ENCODE data around the gene PSMG2. TPM values are rescaled to one million over a fixed set of nuclear protein-coding genes. Genes with fewer than 3 reads are reported as not detected.
"Not testable (repeated sequence)": the region's sequence is repeated elsewhere in the genome, so short reads cannot be mapped to it uniquely, and the experiment has no call there.

The PSMG2 gene
- total RNA-seq, 2 donors from 2014 or later = 65.5 to 70.2 TPM

DNA sequence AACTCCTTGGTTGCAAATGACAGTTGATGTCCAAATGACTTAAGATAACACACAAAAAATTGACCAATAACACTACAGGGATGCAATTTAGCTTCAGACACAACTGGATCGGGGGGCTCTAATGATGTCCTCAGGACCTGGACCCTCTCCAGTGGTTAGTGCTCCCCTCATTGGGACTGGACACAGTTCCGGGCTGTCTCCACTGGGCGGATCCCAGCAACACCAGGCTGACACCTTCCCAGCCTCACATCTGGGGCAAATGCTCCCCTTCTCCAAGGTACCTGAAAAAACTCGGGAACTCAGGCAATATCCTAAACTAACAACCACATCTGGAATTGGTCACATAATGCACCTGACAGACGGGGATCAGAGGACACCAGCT is 48.7 kb downstream of the PSMG2 start:
- Histone ChIP-seq H3K9me3 (ENCODE audit: control insufficient read depth, low read length) (no peaks in the 10 kb centered on the region), H3K4me3 (ENCODE audit: low read length) (no peak overlapping the region), H3K27me3 (ENCODE audit: control insufficient read depth, insufficient read depth, low read length, poor library complexity, severe bottlenecking) (no peaks in the 10 kb centered on the region), H3K27ac (ENCODE audit: low read depth, low read length) (no peak overlapping the region), H3K36me3 (ENCODE audit: control insufficient read depth, insufficient read depth, low read length) (no peaks in the 10 kb centered on the region), H3K9ac (ENCODE audit: extremely low read depth, low read length, poor library complexity, severe bottlenecking) (no peak overlapping the region), H3K4me1 (ENCODE audit: control insufficient read depth, insufficient read depth, low read length) (no peaks in the 10 kb centered on the region)
- Mint-ChIP-seq H3K4me3 (no peak overlapping the region), H3K9me3 (no peaks in the 10 kb centered on the region), H3K36me3 (ENCODE audit: low read depth) (no peaks in the 10 kb centered on the region), H3K27ac (no peak overlapping the region), H3K27me3 (ENCODE audit: insufficient read depth) (no peaks in the 10 kb centered on the region), H3K4me1 (no peaks in the 10 kb centered on the region)
- 91 to 100% methylated on average over 3 to 5 of the region's 5 CpGs for WGBS, 2 experiments (ENCODE audit: insufficient coverage in 1 of 2, insufficient read length in 1 of 2)
- TF ChIP-seq, protein P1, sequence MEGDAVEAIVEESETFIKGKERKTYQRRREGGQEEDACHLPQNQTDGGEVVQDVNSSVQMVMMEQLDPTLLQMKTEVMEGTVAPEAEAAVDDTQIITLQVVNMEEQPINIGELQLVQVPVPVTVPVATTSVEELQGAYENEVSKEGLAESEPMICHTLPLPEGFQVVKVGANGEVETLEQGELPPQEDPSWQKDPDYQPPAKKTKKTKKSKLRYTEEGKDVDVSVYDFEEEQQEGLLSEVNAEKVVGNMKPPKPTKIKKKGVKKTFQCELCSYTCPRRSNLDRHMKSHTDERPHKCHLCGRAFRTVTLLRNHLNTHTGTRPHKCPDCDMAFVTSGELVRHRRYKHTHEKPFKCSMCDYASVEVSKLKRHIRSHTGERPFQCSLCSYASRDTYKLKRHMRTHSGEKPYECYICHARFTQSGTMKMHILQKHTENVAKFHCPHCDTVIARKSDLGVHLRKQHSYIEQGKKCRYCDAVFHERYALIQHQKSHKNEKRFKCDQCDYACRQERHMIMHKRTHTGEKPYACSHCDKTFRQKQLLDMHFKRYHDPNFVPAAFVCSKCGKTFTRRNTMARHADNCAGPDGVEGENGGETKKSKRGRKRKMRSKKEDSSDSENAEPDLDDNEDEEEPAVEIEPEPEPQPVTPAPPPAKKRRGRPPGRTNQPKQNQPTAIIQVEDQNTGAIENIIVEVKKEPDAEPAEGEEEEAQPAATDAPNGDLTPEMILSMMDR (conservative IDR thresholded peaks at IDR 0.05) = no peak
- no peak for DNase-seq

DNA sequence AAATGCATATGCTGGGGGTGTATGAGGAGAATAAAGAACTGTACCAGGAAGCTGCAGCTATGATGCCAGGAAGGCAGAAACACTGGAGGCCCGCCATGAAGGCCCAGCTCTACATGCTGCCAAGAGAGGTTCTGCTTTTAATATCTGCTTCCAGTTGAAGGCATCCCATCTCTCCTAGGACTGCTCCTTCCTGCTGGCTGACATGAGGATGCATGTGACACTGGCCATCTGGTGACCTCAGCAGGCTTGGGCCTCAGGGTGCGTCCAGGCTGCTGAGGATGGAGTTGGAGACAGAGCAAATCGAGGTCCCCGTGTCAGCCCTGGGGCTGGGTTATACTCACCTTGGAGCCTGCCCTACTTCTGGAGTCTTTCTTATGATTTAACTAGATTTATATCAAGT is 49.0 kb downstream of the PSMG2 start:
- Histone ChIP-seq H3K9ac (ENCODE audit: extremely low read depth, low read length, poor library complexity, severe bottlenecking) (no peak overlapping the region), H3K9me3 (ENCODE audit: control insufficient read depth, low read length) (no peaks in the 10 kb centered on the region), H3K36me3 (ENCODE audit: control insufficient read depth, insufficient read depth, low read length) (no peaks in the 10 kb centered on the region), H3K4me3 (ENCODE audit: low read length) (no peak overlapping the region), H3K27ac (ENCODE audit: low read depth, low read length) (no peak overlapping the region), H3K27me3 (ENCODE audit: control insufficient read depth, insufficient read depth, low read length, poor library complexity, severe bottlenecking) (no peaks in the 10 kb centered on the region), H3K4me1 (ENCODE audit: control insufficient read depth, insufficient read depth, low read length) (no peaks in the 10 kb centered on the region)
- Mint-ChIP-seq H3K4me1 (no peaks in the 10 kb centered on the region), H3K9me3 (no peaks in the 10 kb centered on the region), H3K27ac (no peak overlapping the region), H3K4me3 (no peak overlapping the region), H3K27me3 (ENCODE audit: insufficient read depth) (no peaks in the 10 kb centered on the region), H3K36me3 (ENCODE audit: low read depth) (no peaks in the 10 kb centered on the region)
- 99 to 100% methylated on average over 1 to 4 of the region's 4 CpGs for WGBS, 2 experiments (ENCODE audit: insufficient coverage in 1 of 2, insufficient read length in 1 of 2)
- TF ChIP-seq, protein P1 (conservative IDR thresholded peaks at IDR 0.05) = no peak
- DNase-seq = no peak

DNA sequence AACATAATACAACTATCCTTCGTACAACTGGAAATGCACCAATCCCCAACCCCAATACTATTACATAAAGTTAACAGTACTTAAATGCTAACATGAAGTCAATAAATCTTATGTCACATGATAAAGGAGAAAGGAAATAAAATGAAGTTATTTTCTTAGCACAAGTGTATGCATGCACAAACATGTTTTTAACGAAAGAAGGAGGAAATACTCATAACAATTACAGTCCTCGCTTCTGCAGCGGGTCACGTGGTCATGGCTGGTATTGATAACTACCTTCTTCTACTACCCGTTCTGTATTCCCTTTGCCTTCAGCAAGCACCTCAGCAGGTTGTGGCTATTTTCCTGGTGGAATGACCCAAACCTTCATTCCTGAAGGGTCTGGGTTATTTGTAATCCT is 51.7 kb downstream of the PSMG2 start:
- Histone ChIP-seq H3K36me3 (ENCODE audit: control insufficient read depth, insufficient read depth, low read length) (no peaks in the 10 kb centered on the region), H3K4me3 (ENCODE audit: low read length) (no peak overlapping the region), H3K4me1 (ENCODE audit: control insufficient read depth, insufficient read depth, low read length) (no peaks in the 10 kb centered on the region), H3K9ac (ENCODE audit: extremely low read depth, low read length, poor library complexity, severe bottlenecking) (no peak overlapping the region), H3K27ac (ENCODE audit: low read depth, low read length) (no peak overlapping the region), H3K27me3 (ENCODE audit: control insufficient read depth, insufficient read depth, low read length, poor library complexity, severe bottlenecking) (no peaks in the 10 kb centered on the region), H3K9me3 (ENCODE audit: control insufficient read depth, low read length) (no peaks in the 10 kb centered on the region)
- DNase-seq = no peak
- Mint-ChIP-seq H3K9me3 (no peaks in the 10 kb centered on the region), H3K27me3 (ENCODE audit: insufficient read depth) (no peaks in the 10 kb centered on the region), H3K4me3 (no peak overlapping the region), H3K36me3 (ENCODE audit: low read depth) (no peaks in the 10 kb centered on the region), H3K4me1 (no peaks in the 10 kb centered on the region), H3K27ac (no peak overlapping the region)
- TF ChIP-seq, protein P1 (conservative IDR thresholded peaks at IDR 0.05) = no peak
- 95% methylated on average over 6 of the region's 6 CpGs; no CpG with 5 or more reads in 1 of the 2 experiments for WGBS, 2 experiments (ENCODE audit: insufficient coverage in 1 of 2, insufficient read length in 1 of 2)

DNA sequence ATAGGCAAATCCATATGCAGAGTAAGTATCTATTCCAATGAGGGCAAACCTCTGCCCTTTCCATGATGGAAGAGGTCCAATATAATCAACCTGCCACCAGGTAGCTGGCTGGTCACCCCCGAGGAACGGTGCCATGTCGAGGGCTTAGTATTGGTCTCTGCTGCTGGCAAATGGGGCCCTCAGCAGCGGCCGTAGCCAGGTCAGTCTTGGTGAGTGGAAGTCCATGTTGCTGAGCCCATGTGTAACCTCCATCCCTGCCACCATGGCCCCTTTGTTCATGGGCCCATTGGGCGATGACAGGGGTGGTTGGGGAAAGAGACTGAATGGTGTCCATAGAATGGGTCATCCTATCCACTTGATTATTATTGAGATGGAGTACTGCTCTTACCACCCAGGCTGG is 52.8 kb downstream of the PSMG2 start:
- DNase-seq; H3K27me3 ChIP-seq (ENCODE audit: control insufficient read depth, insufficient read depth, low read length, poor library complexity, severe bottlenecking); H3K9me3 ChIP-seq (ENCODE audit: control insufficient read depth, low read length); H3K27ac Mint-ChIP-seq; H3K36me3 Mint-ChIP-seq (ENCODE audit: low read depth); H3K27ac ChIP-seq (ENCODE audit: low read depth, low read length); H3K4me3 Mint-ChIP-seq; H3K9ac ChIP-seq (ENCODE audit: extremely low read depth, low read length, poor library complexity, severe bottlenecking); H3K27me3 Mint-ChIP-seq (ENCODE audit: insufficient read depth); H3K4me1 Mint-ChIP-seq; H3K36me3 ChIP-seq (ENCODE audit: control insufficient read depth, insufficient read depth, low read length); H3K4me1 ChIP-seq (ENCODE audit: control insufficient read depth, insufficient read depth, low read length); H3K4me3 ChIP-seq (ENCODE audit: low read length); H3K9me3 Mint-ChIP-seq: not testable (repeated sequence)
- WGBS, 2 experiments (ENCODE audit: insufficient coverage in 1 of 2, insufficient read length in 1 of 2) = 91 to 96% methylated on average over 5 to 6 of the region's 6 CpGs

DNA sequence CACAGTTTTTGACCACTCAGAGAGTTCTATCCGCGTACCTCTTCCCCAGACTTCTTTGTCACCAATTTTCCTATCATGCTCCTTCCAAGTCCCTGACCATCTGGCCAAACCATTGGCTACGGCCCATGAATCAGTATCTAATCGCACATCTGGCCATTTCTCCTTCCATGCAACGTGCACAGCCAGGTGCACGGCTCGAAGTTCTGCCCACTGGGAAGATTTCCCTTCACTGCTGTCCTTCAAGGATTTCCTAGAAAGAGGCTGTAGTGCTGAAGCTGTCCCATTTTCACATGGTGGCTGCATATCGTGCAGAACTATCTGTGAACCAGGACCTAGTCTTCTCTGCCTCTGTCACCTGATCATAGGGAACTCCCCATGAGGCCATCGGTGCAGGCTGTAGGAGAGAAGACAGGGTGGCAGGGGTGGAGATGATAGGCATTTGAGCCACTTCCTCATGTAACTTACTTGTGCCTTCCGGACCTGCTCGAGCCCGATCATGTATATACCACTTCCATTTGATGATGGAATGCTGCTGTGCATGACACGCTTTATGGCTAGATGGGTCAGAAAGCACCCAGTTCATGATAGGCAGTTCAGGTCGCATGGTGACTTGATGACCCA is 53.9 kb downstream of the PSMG2 start:
- H3K4me3 Mint-ChIP-seq = not testable (repeated sequence)
- WGBS, 2 experiments (ENCODE audit: insufficient coverage in 1 of 2, insufficient read length in 1 of 2) = 94 to 99% methylated on average over 13 to 14 of the region's 14 CpGs

More for the DNA sequence above, 53.9 kb downstream of the PSMG2 start:
- H3K4me1 Mint-ChIP-seq; DNase-seq; H3K27ac Mint-ChIP-seq; H3K9ac ChIP-seq (ENCODE audit: extremely low read depth, low read length, poor library complexity, severe bottlenecking); H3K27ac ChIP-seq (ENCODE audit: low read depth, low read length); H3K9me3 ChIP-seq (ENCODE audit: control insufficient read depth, low read length); H3K27me3 ChIP-seq (ENCODE audit: control insufficient read depth, insufficient read depth, low read length, poor library complexity, severe bottlenecking); H3K9me3 Mint-ChIP-seq; H3K4me3 ChIP-seq (ENCODE audit: low read length); H3K36me3 ChIP-seq (ENCODE audit: control insufficient read depth, insufficient read depth, low read length); H3K27me3 Mint-ChIP-seq (ENCODE audit: insufficient read depth); H3K36me3 Mint-ChIP-seq (ENCODE audit: low read depth); H3K4me1 ChIP-seq (ENCODE audit: control insufficient read depth, insufficient read depth, low read length): not testable (repeated sequence)
